GM18505 (cell line): ENCODE measurements around the gene CDCA3.
A peak's percentile ranks its signal among the peaks of the same experiment; 100 is the strongest.
"Not testable (repeated sequence)": the region's sequence is repeated elsewhere in the genome, so short reads cannot be mapped to it uniquely, and the experiment has no call there.

Experiments
- ATAC-seq: cut with Tn5 transposase; IDR thresholded peaks from one replicate; pipeline ENCODE4 v1.9.1; 2021; ENCODE audit not compliant: unreplicated experiment
- POLR2A ChIP-seq: IDR thresholded peaks from 4 replicates; pipeline ENCODE4 v1.6.1; 2011; ENCODE audit warnings: borderline replicate concordance; ENCODE audit not compliant: insufficient read depth, insufficient read length; ENCODE audit errors: extremely low read depth

CDCA3 gene

GRCh38 chr12:6851153-6851920 is at the start of gene CDCA3:
TSS of gene CDCA3 (minus strand) at chr12:6851286. CDS start at chr12:6850952, 334 bp downstream.
- ATAC-seq: peak; percentile 48
- TF ChIP-seq POLR2A: peak; percentile 94

GRCh38 chr12:6899837-6900519 is 48.9 kb upstream of the CDCA3 start:
- TF ChIP-seq POLR2A: no peak
- ATAC-seq: no peak

- ATAC-seq: no peak
- TF ChIP-seq POLR2A: no peak
These were observed 48.3 kb upstream of the CDCA3 start for GRCh38 chr12:6899427-6899826.

- no peak for ATAC-seq
- TF ChIP-seq POLR2A: no peak
These were observed 45.9 kb upstream of the CDCA3 start for GRCh38 chr12:6896846-6897435.

- TF ChIP-seq POLR2A: no peak
These were observed 43.2 kb upstream of the CDCA3 start for GRCh38 chr12:6894321-6894720.

GRCh38 chr12:6892683-6893082 is 41.6 kb upstream of the CDCA3 start:
- not testable (repeated sequence) for ATAC-seq

More at GRCh38 chr12:6894321-6894720, 43.2 kb upstream of the CDCA3 start:
- ATAC-seq: no peak

- ATAC-seq: no peak
These were observed 40.5 kb upstream of the CDCA3 start for GRCh38 chr12:6891646-6892001.

GRCh38 chr12:6890789-6891645 is 39.9 kb upstream of the CDCA3 start:
- ATAC-seq: peak; percentile 94
- TF ChIP-seq POLR2A: peak; percentile 76

More at GRCh38 chr12:6891646-6892001, 40.5 kb upstream of the CDCA3 start:
- no peak for TF ChIP-seq POLR2A

- not testable (repeated sequence) for ATAC-seq
These were observed 38.9 kb upstream of the CDCA3 start for GRCh38 chr12:6889775-6890573.

GRCh38 chr12:6888794-6889193 is 37.7 kb upstream of the CDCA3 start:
- not testable (repeated sequence) for ATAC-seq

- no peak for TF ChIP-seq POLR2A
- no peak for ATAC-seq
These were observed 37.3 kb upstream of the CDCA3 start for GRCh38 chr12:6888360-6888759.

GRCh38 chr12:6887460-6887859 is 36.4 kb upstream of the CDCA3 start:
- ATAC-seq: no peak
- no peak for TF ChIP-seq POLR2A

GRCh38 chr12:6886206-6886999 is 35.3 kb upstream of the CDCA3 start:
- ATAC-seq: not testable (repeated sequence)
